Suprapubic skin (tissue), 4 donors: ENCODE results near the gene LARGE1. TPM values are rescaled to one million over a fixed set of nuclear protein-coding genes. Genes with fewer than 3 reads are reported as not detected.

Experiments
- DNase-seq, 2 donors: peaks; one replicate each; pipeline ENCODE4 v3.0.0-alpha.2; 2019; ENCODE audit warnings: low spot score in 2 of 2
- H3K27ac ChIP-seq: fragments of 200-600 bp; sonication (generic); one replicate; pipeline ENCODE4 v1.5.1; 2019
- H3K27me3 ChIP-seq: fragments of 200-600 bp; sonication (generic); one replicate; pipeline ENCODE4 v1.5.1; 2019
- H3K36me3 ChIP-seq: fragments of 200-600 bp; sonication (generic); one replicate; pipeline ENCODE4 v1.5.1; 2019
- H3K4me1 ChIP-seq: fragments of 200-600 bp; sonication (generic); one replicate; pipeline ENCODE4 v1.5.1; 2019
- H3K4me3 ChIP-seq: fragments of 200-600 bp; sonication (generic); one replicate; pipeline ENCODE4 v1.5.1; 2019; ENCODE audit warnings: mild to moderate bottlenecking
- H3K9me3 ChIP-seq: fragments of 200-600 bp; sonication (generic); one replicate; pipeline ENCODE4 v1.5.1; 2019
- CTCF ChIP-seq, 2 donors: fragments of 200-600 bp in 1 of 2; fragments of 450-650 bp in 1 of 2; sonication (generic) in 1 of 2; IDR thresholded peaks; one replicate each; pipeline ENCODE4 v1.5.1; 2016 to 2019; ENCODE audit warnings: antibody characterized with exemption in 2 of 2, mild to moderate bottlenecking in 1 of 2, moderate library complexity in 1 of 2
- EP300 ChIP-seq: sonication (generic); formaldehyde crosslinking; IDR thresholded peaks from one replicate; pipeline ENCODE4 v1.6.1; 2017; ENCODE audit warnings: antibody characterized with exemption
- POLR2A ChIP-seq, 2 donors: fragments of 450-650 bp; IDR thresholded peaks; one replicate each; pipeline ENCODE4 v1.6.1; 2017; ENCODE audit warnings: antibody characterized with exemption in 2 of 2, mild to moderate bottlenecking in 2 of 2, moderate library complexity in 2 of 2
- POLR2AphosphoS5 ChIP-seq, 3 donors: sonication (generic); formaldehyde crosslinking; IDR thresholded peaks; one replicate each; pipeline ENCODE4 v1.6.1; 2017; ENCODE audit warnings: antibody characterized with exemption in 3 of 3
- WGBS: methylation state at CpG from one replicate; pipeline ENCODE4 v1.1.5; 2018; 5-methylcytosine and 5-hydroxymethylcytosine counted together
- total RNA-seq, 4 donors: library from RNA; depleted of rRNA; stranded (reverse); fragments of >200 nt; gene quantifications; one replicate each; pipeline ENCODE4 v1.1.0, GENCODE V29; 2016

The LARGE1 gene
- total RNA-seq, 4 donors from 2014 or later = 12.1 to 41.6 (median 21.1) TPM

GRCh38 chr22:33402325-33402724 lies 518.0 kb downstream of the LARGE1 start:
- Histone ChIP-seq H3K36me3 (no peaks in the 10 kb centered on the region), H3K4me3 (no peak overlapping the region), H3K27ac (no peak overlapping the region), H3K27me3 (no peaks in the 10 kb centered on the region), H3K4me1 (no peaks in the 10 kb centered on the region), H3K9me3 (no peaks in the 10 kb centered on the region)
- no peak for DNase-seq
- WGBS = 98% methylated on average over 3 of the region's 3 CpGs
- TF ChIP-seq EP300 (no peak), CTCF (IDR thresholded peaks at IDR 0.05) (no peak), POLR2A (IDR thresholded peaks at IDR 0.05) (no peak), POLR2AphosphoS5 (IDR thresholded peaks at IDR 0.05) (no peak)

GRCh38 chr22:33401291-33401690 lies 519.0 kb downstream of the LARGE1 start:
- no peak for DNase-seq
- TF ChIP-seq POLR2A (IDR thresholded peaks at IDR 0.05) = no peak
- TF ChIP-seq CTCF (IDR thresholded peaks at IDR 0.05) = no peak
- TF ChIP-seq POLR2AphosphoS5 (IDR thresholded peaks at IDR 0.05) = no peak
- TF ChIP-seq EP300 = no peak
- H3K9me3 ChIP-seq = no peaks in the 10 kb centered on the region
- WGBS = 89% methylated on average over 5 of the region's 5 CpGs
- H3K27me3 ChIP-seq = no peaks in the 10 kb centered on the region
- H3K4me1 ChIP-seq = no peaks in the 10 kb centered on the region
- no peak overlapping the region for H3K4me3 ChIP-seq
- H3K27ac ChIP-seq = no peak overlapping the region
- no peaks in the 10 kb centered on the region for H3K36me3 ChIP-seq

GRCh38 chr22:33400891-33401290 lies 519.4 kb downstream of the LARGE1 start:
- 85% methylated on average over 5 of the region's 5 CpGs for WGBS
- no peak for TF ChIP-seq POLR2AphosphoS5 (IDR thresholded peaks at IDR 0.05)
- TF ChIP-seq POLR2A (IDR thresholded peaks at IDR 0.05) = no peak
- TF ChIP-seq CTCF (IDR thresholded peaks at IDR 0.05) = no peak
- no peak for TF ChIP-seq EP300
- DNase-seq = no peak
- H3K27me3 ChIP-seq = no peaks in the 10 kb centered on the region
- no peaks in the 10 kb centered on the region for H3K9me3 ChIP-seq
- H3K27ac ChIP-seq = no peak overlapping the region
- no peaks in the 10 kb centered on the region for H3K4me1 ChIP-seq
- no peaks in the 10 kb centered on the region for H3K36me3 ChIP-seq
- no peak overlapping the region for H3K4me3 ChIP-seq

- 82% methylated on average over 9 of the region's 9 CpGs for WGBS
- no peak for DNase-seq
- Histone ChIP-seq H3K4me3 (no peak overlapping the region), H3K27ac (no peak overlapping the region), H3K9me3 (no peaks in the 10 kb centered on the region), H3K4me1 (no peaks in the 10 kb centered on the region), H3K36me3 (no peaks in the 10 kb centered on the region), H3K27me3 (no peaks in the 10 kb centered on the region)
- no peak for TF ChIP-seq POLR2A (IDR thresholded peaks at IDR 0.05)
- TF ChIP-seq EP300 = no peak
- no peak for TF ChIP-seq POLR2AphosphoS5 (IDR thresholded peaks at IDR 0.05)
- no peak for TF ChIP-seq CTCF (IDR thresholded peaks at IDR 0.05)
Measured at GRCh38 chr22:33400061-33400840, 520.0 kb downstream of the LARGE1 start.

GRCh38 chr22:33397381-33397907 lies 522.8 kb downstream of the LARGE1 start:
- Histone ChIP-seq H3K4me3 (no peak overlapping the region), H3K4me1 (no peaks in the 10 kb centered on the region), H3K27me3 (no peaks in the 10 kb centered on the region), H3K9me3 (no peaks in the 10 kb centered on the region), H3K27ac (no peak overlapping the region), H3K36me3 (no peaks in the 10 kb centered on the region)
- 86% methylated on average over 4 of the region's 4 CpGs for WGBS
- DNase-seq = no peak
- TF ChIP-seq POLR2A (IDR thresholded peaks at IDR 0.05) (no peak), EP300 (no peak)
